ENCODE measurements around the gene LRRC66. TPM values are rescaled to one million over a fixed set of nuclear protein-coding genes. Genes with fewer than 3 reads are reported as not detected.
A peak's percentile ranks its signal among the peaks of the same experiment; 100 is the strongest.

LRRC66 gene
- total RNA-seq, 2 experiments from 2014 or later: 0.09 TPM; not detected in 1

DNA sequence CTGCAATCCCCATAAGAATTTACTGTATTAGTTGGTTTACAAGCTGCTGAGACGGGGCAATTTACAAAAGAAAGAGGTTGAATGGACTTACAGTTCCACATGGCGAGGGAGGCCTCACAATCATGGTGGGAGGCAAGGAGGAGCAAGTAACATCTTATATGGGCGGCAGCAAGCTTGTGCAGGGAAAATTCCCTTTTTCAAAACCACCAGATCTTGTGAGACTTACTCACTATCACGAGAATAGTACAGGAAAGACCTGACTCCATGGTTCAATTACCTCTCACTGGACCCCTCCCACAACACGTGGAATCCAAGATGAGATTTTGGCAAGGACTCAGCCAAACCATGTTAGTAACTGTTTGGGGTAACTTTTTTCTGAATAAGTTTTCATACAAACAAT lies 29.1 kb upstream of the LRRC66 start:
- ATAC-seq (no peak), DNase-seq (no peak)
- Mint-ChIP-seq H3K27ac (no peak overlapping the region), H3K36me3 (ENCODE audit: low read depth) (no peaks in the 10 kb centered on the region), H3K9me3 (no peaks in the 10 kb centered on the region), H3K4me1 (ENCODE audit: low read depth) (peaks cover 14% of the 10 kb centered on the region), H3K4me3 (no peak overlapping the region), H3K27me3 (peaks cover 56% of the 10 kb centered on the region)
- TF ChIP-seq, protein P1, sequence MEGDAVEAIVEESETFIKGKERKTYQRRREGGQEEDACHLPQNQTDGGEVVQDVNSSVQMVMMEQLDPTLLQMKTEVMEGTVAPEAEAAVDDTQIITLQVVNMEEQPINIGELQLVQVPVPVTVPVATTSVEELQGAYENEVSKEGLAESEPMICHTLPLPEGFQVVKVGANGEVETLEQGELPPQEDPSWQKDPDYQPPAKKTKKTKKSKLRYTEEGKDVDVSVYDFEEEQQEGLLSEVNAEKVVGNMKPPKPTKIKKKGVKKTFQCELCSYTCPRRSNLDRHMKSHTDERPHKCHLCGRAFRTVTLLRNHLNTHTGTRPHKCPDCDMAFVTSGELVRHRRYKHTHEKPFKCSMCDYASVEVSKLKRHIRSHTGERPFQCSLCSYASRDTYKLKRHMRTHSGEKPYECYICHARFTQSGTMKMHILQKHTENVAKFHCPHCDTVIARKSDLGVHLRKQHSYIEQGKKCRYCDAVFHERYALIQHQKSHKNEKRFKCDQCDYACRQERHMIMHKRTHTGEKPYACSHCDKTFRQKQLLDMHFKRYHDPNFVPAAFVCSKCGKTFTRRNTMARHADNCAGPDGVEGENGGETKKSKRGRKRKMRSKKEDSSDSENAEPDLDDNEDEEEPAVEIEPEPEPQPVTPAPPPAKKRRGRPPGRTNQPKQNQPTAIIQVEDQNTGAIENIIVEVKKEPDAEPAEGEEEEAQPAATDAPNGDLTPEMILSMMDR (IDR thresholded peaks at IDR 0.05): no peak
- POLR2A ChIA-PET: no interaction called here
- intact Hi-C loops (cut with micrococcal nuclease): no loop called here
- CTCF ChIA-PET: no interaction called here

DNA sequence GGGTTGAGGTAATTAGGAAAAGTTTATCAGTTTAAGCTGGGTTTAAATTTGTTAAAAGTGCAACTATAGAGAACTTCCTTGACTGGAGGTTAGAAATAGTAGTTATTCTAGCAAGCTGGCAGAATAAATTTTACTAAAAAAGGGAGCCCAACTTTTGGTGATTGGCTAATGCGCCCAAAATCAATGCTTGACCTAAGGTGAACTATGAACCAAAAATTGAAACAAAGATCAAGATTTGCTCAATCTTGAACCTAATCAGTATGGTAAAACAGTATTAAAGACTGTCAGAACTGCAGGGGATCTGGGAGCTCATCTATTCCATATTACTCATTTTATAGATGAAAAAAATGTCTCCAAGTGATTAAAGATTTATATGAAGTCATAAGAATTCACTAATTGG lies 24.9 kb upstream of the LRRC66 start:
- ATAC-seq (no peak), DNase-seq (no peak)
- Mint-ChIP-seq H3K4me3 (no peak overlapping the region), H3K9me3 (no peaks in the 10 kb centered on the region), H3K27ac (no peak overlapping the region), H3K4me1 (ENCODE audit: low read depth) (no peaks in the 10 kb centered on the region), H3K36me3 (ENCODE audit: low read depth) (no peaks in the 10 kb centered on the region), H3K27me3 (peaks cover 43% of the 10 kb centered on the region)
- ChIA-PET CTCF (no interaction called here), POLR2A (no interaction called here)
- TF ChIP-seq, protein P1 (IDR thresholded peaks at IDR 0.05): no peak
- intact Hi-C loops (cut with micrococcal nuclease): no loop called here

DNA sequence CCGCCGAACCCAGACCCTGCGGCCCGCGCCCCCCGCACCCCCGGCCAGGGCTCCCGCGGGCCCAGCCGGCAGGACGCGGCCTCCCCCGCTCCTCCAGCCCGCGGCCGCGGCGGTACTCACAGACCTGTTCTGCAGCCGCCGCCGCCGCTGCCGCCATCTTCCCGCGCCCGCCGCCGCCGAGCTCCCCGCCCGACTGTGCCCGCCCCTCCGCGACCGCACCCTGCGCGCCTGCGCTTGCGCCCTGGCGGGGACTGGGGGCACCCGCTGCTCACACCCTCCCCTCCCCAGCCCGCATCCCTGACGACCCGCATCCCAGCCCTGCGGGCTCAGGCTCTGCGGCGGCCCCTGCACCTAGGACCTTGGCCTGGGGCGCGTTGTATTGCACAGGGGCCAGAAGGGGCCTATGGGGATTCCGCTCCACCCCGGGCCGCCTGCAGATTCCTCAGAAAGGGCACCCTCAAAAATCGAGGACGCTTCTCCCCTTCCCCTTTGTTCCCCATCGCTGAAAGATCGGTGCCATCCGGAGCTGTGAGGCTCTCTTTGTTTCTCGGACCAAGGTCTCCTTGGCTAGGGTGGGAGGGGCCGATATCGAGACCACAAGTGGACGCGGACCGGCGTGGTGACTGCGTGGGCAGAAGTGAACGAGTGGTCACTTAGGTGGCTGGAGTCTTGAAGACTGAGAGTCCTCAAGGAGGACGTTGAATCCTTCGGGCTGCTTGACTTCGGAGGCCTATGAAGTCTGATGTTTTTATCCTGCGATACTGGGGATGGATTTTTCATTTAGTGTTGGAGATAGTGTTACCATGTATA lies 18.1 kb upstream of the LRRC66 start, which contains the start of gene SGCB:
Gene SGCB, minus strand, starts transcription at position 197 of the 810 bp plus-strand sequence. Its CDS starts 40 bp downstream, at position 157.
- H3K27me3 Mint-ChIP-seq: peaks cover 19% of the 10 kb centered on the region
- peak; percentile 71 for DNase-seq
- no peaks in the 10 kb centered on the region for H3K36me3 Mint-ChIP-seq (ENCODE audit: low read depth)
- CTCF ChIA-PET: interaction anchor here (0.6 to 3.1 kb wide), 2 partner anchors 12 to 148 kb away, joined by 3 to 14 read pairs; no protein-coding TSS in a partner anchor
- H3K27ac Mint-ChIP-seq: peak within 1 kb of the TSS; percentile 65
- H3K9me3 Mint-ChIP-seq: no peaks in the 10 kb centered on the region
- intact Hi-C loops (cut with micrococcal nuclease): no loop called here
- peak; percentile 95 for ATAC-seq
- peak within 1 kb of the TSS; percentile 80 for H3K4me3 Mint-ChIP-seq
- TF ChIP-seq, protein P1 (IDR thresholded peaks at IDR 0.05): no peak
- H3K4me1 Mint-ChIP-seq (ENCODE audit: low read depth): peaks cover 22% of the 10 kb centered on the region
- POLR2A ChIA-PET: interaction anchor here (1.2 kb wide), 1 partner anchor 196 kb away, joined by 3 read pairs; no protein-coding TSS in a partner anchor

DNA sequence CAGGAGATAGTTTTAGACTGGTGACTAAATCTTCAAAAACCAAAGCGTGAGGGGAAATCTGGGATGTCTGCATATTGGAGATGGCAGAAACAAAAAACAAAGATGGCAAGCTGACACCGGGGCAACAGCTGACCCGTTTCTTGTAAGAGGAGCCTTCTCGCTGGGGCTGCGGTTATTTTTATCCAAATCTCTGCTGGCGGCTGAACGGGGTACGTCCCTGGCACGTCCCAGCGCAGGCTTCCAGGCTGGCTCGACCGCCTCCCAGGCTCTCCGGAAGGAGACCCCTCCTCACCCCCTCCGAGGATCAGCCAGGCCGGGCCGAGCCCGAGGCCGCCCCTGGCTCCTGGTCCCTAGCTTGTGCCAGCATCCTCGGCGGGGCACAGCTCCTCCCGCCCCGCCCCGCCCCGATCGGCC lies 17.5 kb upstream of the LRRC66 start:
- CTCF ChIA-PET: interaction anchor here (1.3 to 3.1 kb wide), 2 partner anchors 12 to 142 kb away, joined by 3 to 14 read pairs; no protein-coding TSS in a partner anchor
- Mint-ChIP-seq H3K4me3 (peak overlapping the region; percentile 80), H3K27me3 (peaks cover 17% of the 10 kb centered on the region), H3K36me3 (ENCODE audit: low read depth) (no peaks in the 10 kb centered on the region), H3K9me3 (no peaks in the 10 kb centered on the region), H3K4me1 (ENCODE audit: low read depth) (peaks cover 22% of the 10 kb centered on the region), H3K27ac (peak overlapping the region; percentile 48)
- TF ChIP-seq, protein P1 (IDR thresholded peaks at IDR 0.05): no peak
- DNase-seq (peak; percentile 43), ATAC-seq (peak; percentile 57)
- intact Hi-C loops (cut with micrococcal nuclease): no loop called here
- POLR2A ChIA-PET: interaction anchor here (1.2 kb wide), 1 partner anchor 195 kb away, joined by 3 read pairs; no protein-coding TSS in a partner anchor

All from activated CD8-positive, alpha-beta T cell treated with anti-CD3 and anti-CD28 coated beads for 36 hours (primary cell).